ENCODE data around the gene U2AF2.

The U2AF2 gene

GRCh38 chr19:55654868-55655647 lies at the start of gene U2AF2:
TSS of gene U2AF2 (plus strand) at chr19:55655035. CDS start at chr19:55655105, 70 bp downstream.
- DNase-seq (ENCODE audit: low read depth): peak; percentile 91

DNA sequence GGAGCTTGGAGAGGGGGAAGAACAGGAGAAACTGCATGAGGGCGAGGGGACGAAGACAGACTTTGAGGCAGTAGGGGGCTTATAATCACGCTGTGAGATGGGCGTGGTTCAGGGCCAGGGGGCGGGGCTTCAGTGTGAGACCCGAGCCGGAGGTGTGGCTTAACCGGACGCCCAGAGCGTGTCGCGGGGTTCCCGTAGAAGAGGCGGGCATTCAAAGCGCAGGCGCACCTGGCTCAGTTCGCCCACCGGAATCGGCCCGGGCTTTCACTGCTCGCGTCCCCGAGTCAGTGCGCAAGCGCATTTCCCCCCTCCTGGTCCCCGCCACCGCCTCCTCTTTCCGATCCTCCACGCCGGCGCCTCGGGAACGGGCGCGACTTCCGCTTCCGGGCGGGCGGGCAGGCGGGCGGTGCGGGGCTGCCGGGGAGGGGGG lies 49.6 kb upstream of the U2AF2 start:
- peak; percentile 94 for DNase-seq (ENCODE audit: low read depth)

DNA sequence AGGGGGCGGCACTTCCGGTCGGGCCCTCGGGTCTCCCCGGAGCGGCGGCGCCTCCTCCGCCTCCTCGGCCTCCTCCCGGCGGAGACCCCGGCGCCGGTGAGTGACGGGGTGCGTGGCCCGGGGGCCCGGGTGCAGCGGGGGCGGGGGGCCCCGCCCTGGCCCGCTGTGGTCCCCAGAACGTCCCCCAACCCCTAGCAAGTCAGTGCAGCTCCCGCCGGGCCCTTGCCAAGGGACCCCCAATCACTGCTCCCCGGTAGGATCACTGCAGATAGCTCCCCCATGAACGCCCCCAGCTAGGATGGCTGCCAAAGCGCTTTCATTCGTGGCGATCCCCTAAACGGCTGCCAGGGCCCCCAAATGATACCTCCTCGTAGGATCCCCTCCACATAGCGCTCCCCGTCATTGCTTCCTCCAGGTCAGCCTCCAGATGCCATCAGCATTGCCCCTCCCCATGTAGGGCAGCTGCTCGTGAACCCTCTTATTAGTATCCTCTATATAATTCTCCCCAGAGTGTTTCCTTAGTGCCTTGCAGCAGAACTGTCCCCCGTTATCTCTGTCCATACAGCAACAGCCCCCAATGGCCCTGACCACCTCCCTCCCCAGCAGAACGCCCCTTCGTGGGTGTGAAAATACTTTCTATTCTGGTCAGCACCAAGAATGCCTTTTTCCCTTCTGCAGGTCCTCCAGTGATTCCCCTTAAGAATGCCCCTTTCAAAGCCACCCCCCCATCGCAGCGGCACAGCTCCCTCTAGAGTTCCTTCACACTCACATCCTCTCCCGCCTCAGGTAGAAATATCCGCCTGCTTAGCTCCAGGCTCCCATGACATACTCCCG lies 49.0 kb upstream of the U2AF2 start, which contains the start of gene ZNF865:
Gene ZNF865, plus strand, starts transcription at position 11 of the 834 bp plus-strand sequence. CDS start 7,972 bp downstream, outside the sequence.
- DNase-seq (ENCODE audit: low read depth): peak; percentile 35

GRCh38 chr19:55606471-55606787 lies 48.4 kb upstream of the U2AF2 start:
- DNase-seq (ENCODE audit: low read depth): no peak

DNA sequence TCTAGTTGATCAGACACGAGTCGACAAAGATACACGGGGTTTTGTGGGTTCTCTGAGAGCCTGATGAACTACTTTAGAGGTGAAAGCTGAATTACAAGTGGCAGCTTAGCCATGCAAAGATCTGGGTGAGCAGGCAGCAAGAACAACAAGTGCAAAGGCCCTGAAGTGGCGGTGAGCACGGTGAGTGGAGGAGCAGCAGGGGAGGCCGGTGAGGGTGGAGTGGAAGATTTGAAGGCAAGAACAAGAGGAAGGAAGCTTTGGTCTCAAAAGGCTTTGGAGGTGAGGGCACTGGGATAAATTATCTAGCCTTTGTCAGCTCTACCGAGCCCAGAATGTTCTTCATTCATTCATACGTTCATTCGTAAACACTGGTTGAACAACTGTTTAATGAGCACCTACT lies 48.0 kb upstream of the U2AF2 start:
- no peak for DNase-seq (ENCODE audit: low read depth)

GRCh38 chr19:55609326-55609725 lies 45.5 kb upstream of the U2AF2 start:
- DNase-seq (ENCODE audit: low read depth): no peak

- no peak for DNase-seq (ENCODE audit: low read depth)
Measured at GRCh38 chr19:55611300-55611982, 43.4 kb upstream of the U2AF2 start.

DNA sequence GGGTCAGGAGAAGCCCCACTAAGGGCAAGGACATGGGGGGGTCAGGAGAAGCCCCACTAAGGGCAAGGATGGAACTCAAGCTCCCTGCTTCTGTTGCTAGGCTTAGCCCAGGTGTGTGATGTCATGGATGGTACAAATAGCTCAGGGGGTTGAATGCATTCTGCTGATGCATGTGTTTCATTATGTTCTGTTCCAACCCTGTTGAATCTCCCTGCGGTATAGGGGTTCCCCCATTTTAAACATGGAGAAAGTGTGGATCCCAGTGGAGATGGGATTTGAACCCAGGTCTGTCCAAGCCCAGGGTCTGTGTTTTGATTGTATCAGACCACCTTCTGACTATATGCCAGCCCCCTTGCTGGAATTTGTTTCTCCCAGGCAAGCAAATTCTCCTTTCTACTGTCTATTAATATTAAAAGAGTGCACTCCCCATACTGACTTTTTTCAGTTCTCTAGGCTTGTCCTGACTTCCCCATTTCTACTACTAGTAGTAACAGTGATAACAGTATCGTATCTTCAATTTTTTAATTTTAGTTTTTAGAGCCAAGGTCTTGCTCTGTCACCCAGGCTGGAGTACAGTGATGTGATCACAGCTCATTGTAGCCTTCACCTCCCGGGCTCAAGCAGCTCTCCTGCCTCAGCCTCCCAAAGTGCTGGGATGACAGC lies 42.7 kb upstream of the U2AF2 start:
- DNase-seq (ENCODE audit: low read depth): no peak

DNA sequence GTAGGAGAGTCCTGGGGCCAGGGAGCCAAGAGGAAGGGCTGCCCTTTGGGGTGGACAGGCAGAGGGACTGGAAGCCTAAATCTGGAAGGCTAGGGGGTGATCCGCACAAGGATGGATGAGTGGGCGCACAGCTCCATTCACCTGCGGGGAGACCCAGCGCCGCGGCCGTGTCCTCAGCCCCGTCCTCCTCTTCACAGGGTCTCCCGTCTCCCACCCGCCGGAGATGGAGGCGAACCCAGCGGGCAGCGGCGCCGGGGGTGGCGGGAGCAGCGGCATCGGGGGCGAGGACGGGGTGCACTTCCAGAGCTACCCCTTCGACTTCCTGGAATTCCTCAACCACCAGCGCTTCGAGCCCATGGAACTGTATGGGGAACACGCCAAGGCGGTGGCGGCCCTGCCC lies 41.4 kb upstream of the U2AF2 start:
- DNase-seq (ENCODE audit: low read depth): no peak

DNA sequence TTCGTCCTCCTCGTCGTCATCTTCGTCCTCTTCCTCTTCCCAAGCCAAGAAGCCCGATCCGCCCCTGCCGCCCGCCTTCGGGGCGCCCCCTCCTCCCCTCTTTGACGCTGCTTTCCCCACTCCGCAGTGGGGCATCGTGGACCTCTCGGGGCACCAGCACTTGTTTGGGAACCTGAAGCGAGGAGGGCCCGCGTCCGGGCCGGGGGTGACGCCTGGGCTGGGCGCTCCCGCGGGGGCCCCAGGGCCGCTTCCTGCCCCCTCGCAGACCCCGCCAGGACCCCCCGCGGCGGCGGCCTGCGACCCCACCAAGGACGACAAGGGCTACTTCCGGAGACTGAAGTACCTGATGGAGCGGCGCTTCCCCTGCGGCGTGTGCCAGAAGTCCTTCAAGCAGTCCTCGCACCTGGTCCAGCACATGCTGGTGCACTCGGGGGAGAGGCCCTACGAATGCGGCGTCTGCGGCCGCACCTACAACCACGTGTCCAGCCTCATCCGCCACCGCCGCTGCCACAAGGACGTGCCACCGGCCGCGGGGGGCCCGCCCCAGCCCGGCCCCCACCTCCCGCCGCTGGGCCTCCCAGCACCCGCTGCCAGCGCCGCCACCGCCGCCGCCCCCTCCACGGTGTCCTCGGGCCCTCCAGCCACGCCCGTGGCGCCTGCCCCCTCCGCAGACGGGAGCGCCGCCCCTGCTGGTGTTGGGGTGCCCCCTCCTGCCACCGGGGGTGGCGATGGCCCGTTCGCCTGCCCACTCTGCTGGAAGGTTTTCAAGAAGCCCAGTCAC lies 40.7 kb upstream of the U2AF2 start:
- no peak for DNase-seq (ENCODE audit: low read depth)

GRCh38 chr19:55614711-55615542 lies 39.9 kb upstream of the U2AF2 start:
- no peak for DNase-seq (ENCODE audit: low read depth)

GRCh38 chr19:55615543-55616394 lies 39.1 kb upstream of the U2AF2 start:
- no peak for DNase-seq (ENCODE audit: low read depth)

DNA sequence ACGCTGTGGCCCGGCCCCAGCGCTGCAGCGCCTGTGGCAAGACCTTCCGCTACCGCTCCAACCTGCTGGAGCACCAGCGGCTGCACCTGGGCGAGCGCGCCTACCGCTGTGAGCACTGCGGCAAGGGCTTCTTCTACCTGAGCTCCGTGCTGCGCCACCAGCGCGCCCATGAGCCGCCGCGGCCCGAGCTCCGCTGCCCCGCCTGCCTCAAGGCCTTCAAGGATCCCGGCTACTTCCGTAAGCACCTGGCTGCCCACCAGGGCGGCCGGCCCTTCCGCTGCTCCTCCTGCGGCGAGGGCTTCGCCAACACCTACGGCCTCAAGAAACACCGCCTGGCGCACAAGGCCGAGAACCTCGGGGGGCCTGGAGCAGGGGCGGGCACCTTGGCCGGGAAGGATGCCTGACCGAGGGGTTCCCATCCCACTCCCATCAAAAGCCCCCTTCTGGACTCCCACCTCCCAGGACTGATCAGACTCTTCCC lies 38.4 kb upstream of the U2AF2 start:
- DNase-seq (ENCODE audit: low read depth): no peak

DNA sequence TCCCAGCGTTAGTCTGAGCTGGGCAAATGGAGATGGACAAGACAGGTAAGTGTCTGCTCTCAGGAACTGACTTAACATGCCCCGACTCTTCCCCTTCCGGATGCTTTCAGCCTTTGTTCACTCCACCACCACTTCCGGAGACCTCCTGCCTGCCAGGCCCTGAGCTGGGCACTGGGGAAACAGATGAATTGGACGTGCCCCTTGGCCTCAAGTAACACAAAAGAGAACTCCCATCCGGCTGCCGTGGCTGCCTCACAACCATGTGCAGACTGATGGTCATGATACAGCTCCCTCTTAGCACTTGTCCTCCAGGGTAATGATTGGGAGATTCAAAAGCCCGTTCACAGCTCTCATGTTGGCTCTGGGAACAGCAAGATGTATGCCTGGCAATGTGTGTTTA lies 37.4 kb upstream of the U2AF2 start:
- no peak for DNase-seq (ENCODE audit: low read depth)

GRCh38 chr19:55618426-55618825 lies 36.4 kb upstream of the U2AF2 start:
- no peak for DNase-seq (ENCODE audit: low read depth)

DNA sequence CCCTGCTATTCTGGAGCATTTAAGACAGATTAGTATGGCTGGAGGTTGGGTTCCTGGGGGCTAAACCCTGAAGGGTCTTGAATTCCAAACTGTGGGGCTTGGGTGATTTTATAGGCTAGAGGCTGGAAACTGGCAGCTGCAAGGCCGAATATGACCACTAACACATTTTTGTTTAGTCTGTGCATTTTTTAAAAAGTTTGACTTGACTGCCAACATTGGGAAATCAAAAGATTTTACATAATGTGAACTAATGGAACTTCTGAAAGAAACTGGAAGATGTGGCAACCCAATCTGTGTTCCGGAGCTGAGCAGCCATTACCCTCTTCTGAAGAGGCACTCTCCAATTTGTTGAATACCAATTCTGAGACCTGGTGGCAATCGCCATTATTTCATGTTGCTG lies 35.5 kb upstream of the U2AF2 start:
- no peak for DNase-seq (ENCODE audit: low read depth)

- no peak for DNase-seq (ENCODE audit: low read depth)
Measured at GRCh38 chr19:55620410-55621204, 34.2 kb upstream of the U2AF2 start.

DNA sequence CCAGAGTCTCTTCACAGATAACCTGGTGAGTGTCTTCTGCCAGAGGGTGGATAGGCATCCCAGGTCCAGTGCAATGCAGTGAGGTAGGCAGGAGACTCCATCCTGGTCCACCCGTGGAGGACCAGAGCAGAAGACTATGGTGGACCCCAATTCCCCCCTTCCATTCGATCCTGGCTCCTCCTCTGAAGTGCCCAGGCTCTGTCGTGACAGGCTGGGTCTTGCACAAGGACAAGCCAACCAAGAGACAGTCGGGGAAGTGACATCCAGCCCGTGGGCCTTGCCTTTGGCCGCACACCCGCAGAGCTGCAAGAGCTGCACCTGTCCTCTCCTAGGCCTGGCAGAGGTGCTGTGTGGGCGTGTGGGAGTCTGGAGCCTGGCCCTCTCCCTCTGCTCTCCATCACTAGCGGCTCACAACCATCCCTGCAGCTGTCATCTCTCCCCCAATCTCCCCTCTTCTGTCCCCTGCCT lies 33.6 kb upstream of the U2AF2 start:
- no peak for DNase-seq (ENCODE audit: low read depth)

Data from stimulated activated CD8-positive, alpha-beta memory T cell treated with anti-CD3 and anti-CD28 coated beads, Interleukin-15, amount 100 ng/mL, for 24 hours (primary cell).